RWPE2 (cell line): ENCODE results near the gene SGO2.

Experiments used
- ATAC-seq: fragments of 200-7000 bp; cut with Tn5 transposase; 3 replicates; pipeline ENCODE4 v1.9.1; 2021; ENCODE audit warnings: low read depth
- DNase-seq: peaks from one replicate; pipeline ENCODE4 v3.0.0-alpha.2; 2020; ENCODE audit warnings: low spot score
- H3K27ac ChIP-seq: fragments of 450-650 bp; 2 replicates; pipeline ENCODE4 v1.5.1; 2017; ENCODE audit warnings: mild to moderate bottlenecking; ENCODE audit not compliant: poor library complexity, severe bottlenecking
- H3K27me3 ChIP-seq: fragments of 250-450 bp; sonication (Bioruptor Pico); 2 replicates; pipeline ENCODE4 v1.5.1; 2021; ENCODE audit warnings: mild to moderate bottlenecking, moderate library complexity; ENCODE audit not compliant: insufficient read depth, poor library complexity, severe bottlenecking
- H3K36me3 ChIP-seq: fragments of 250-450 bp; sonication (Bioruptor Pico); 2 replicates; pipeline ENCODE4 v1.5.1; 2020; ENCODE audit warnings: low read depth, mild to moderate bottlenecking, moderate library complexity
- H3K4me1 ChIP-seq: fragments of 250-450 bp; sonication (Bioruptor Pico); 2 replicates; pipeline ENCODE4 v1.5.1; 2021; ENCODE audit warnings: mild to moderate bottlenecking, moderate library complexity; ENCODE audit not compliant: insufficient read depth, poor library complexity, severe bottlenecking
- H3K4me3 ChIP-seq: fragments of 250-450 bp; sonication (Bioruptor Pico); 2 replicates; pipeline ENCODE4 v1.5.1; 2021; ENCODE audit warnings: mild to moderate bottlenecking, moderate library complexity; ENCODE audit not compliant: severe bottlenecking
- H3K9me3 ChIP-seq: fragments of 250-450 bp; sonication (Bioruptor Pico); 2 replicates; pipeline ENCODE4 v1.5.1; 2021; ENCODE audit warnings: mild to moderate bottlenecking, moderate library complexity; ENCODE audit not compliant: severe bottlenecking
- CTCF ChIP-seq: fragments of 450-650 bp; IDR thresholded peaks from one replicate; pipeline ENCODE4 v1.5.1; 2017; ENCODE audit warnings: mild to moderate bottlenecking, moderate library complexity; ENCODE audit not compliant: poor library complexity, severe bottlenecking

The SGO2 gene

GRCh38 chr2:200631287-200631686 is 105.3 kb downstream of the SGO2 start:
- no peak overlapping the region for H3K27ac ChIP-seq
- peaks cover 16% of the 10 kb centered on the region for H3K4me1 ChIP-seq
- H3K4me3 ChIP-seq, result no peak overlapping the region
- peaks cover 6% of the 10 kb centered on the region; the same call in 1 of the 2 replicates for H3K36me3 ChIP-seq
- no peaks in the 10 kb centered on the region for H3K27me3 ChIP-seq
- H3K9me3 ChIP-seq, result no peaks in the 10 kb centered on the region
- ATAC-seq, result no peak
- no peak for DNase-seq
- TF ChIP-seq CTCF, result no peak
